ENCODE results near the gene PTPN3. TPM values are rescaled to one million over a fixed set of nuclear protein-coding genes. Genes with fewer than 3 reads are reported as not detected.
A peak's percentile ranks its signal among the peaks of the same experiment; 100 is the strongest.

The PTPN3 gene
- total RNA-seq, 1 experiment from 2014 or later = 1.6 TPM

GRCh38 chr9:109454041-109454440, 44.1 kb downstream of the PTPN3 start:
- DNase-seq (ENCODE audit: low read depth) = no peak

- peak; percentile 96 for DNase-seq (ENCODE audit: low read depth)
These were observed 44.8 kb downstream of the PTPN3 start for GRCh38 chr9:109453210-109453842.

GRCh38 chr9:109452761-109453160, 45.3 kb downstream of the PTPN3 start:
- DNase-seq (ENCODE audit: low read depth) = peak; percentile 70

GRCh38 chr9:109451311-109452025, 46.6 kb downstream of the PTPN3 start:
- no peak for DNase-seq (ENCODE audit: low read depth)

- DNase-seq (ENCODE audit: low read depth) = no peak
These were observed 47.8 kb downstream of the PTPN3 start for GRCh38 chr9:109450346-109450745.

GRCh38 chr9:109449036-109449798, 48.9 kb downstream of the PTPN3 start:
- no peak for DNase-seq (ENCODE audit: low read depth)

GRCh38 chr9:109448223-109448622, 49.9 kb downstream of the PTPN3 start:
- DNase-seq (ENCODE audit: low read depth) = peak; percentile 80

- peak; percentile 70 for DNase-seq (ENCODE audit: low read depth)
These were observed 50.6 kb downstream of the PTPN3 start for GRCh38 chr9:109447329-109448076.

- DNase-seq (ENCODE audit: low read depth) = no peak
These were observed 53.3 kb downstream of the PTPN3 start for GRCh38 chr9:109444771-109445320.

GRCh38 chr9:109442716-109443115, 55.4 kb downstream of the PTPN3 start:
- DNase-seq (ENCODE audit: low read depth) = no peak

GRCh38 chr9:109441296-109441695, 56.8 kb downstream of the PTPN3 start:
- DNase-seq (ENCODE audit: low read depth) = no peak

GRCh38 chr9:109440797-109441287, 57.3 kb downstream of the PTPN3 start:
- peak; percentile 82 for DNase-seq (ENCODE audit: low read depth)

GRCh38 chr9:109440117-109440515, 58.0 kb downstream of the PTPN3 start:
- no peak for DNase-seq (ENCODE audit: low read depth)

GRCh38 chr9:109439378-109440116, 58.6 kb downstream of the PTPN3 start:
- no peak for DNase-seq (ENCODE audit: low read depth)

- no peak for DNase-seq (ENCODE audit: low read depth)
These were observed 60.8 kb downstream of the PTPN3 start for GRCh38 chr9:109437286-109437685.

GRCh38 chr9:109436071-109436470, 62.0 kb downstream of the PTPN3 start:
- no peak for DNase-seq (ENCODE audit: low read depth)

- no peak for DNase-seq (ENCODE audit: low read depth)
These were observed 64.6 kb downstream of the PTPN3 start for GRCh38 chr9:109433476-109433875.

GRCh38 chr9:109430231-109430630, 67.9 kb downstream of the PTPN3 start:
- no peak for DNase-seq (ENCODE audit: low read depth)

- DNase-seq (ENCODE audit: low read depth) = no peak
These were observed 69.3 kb downstream of the PTPN3 start for GRCh38 chr9:109428854-109429253.

- no peak for DNase-seq (ENCODE audit: low read depth)
These were observed 70.2 kb downstream of the PTPN3 start for GRCh38 chr9:109427886-109428285.

Data from RPMI7951 (cell line).